ENCODE results near the gene CWC22. TPM values are rescaled to one million over a fixed set of nuclear protein-coding genes. Genes with fewer than 3 reads are reported as not detected.
"Not testable (repeated sequence)": the region's sequence is repeated elsewhere in the genome, so short reads cannot be mapped to it uniquely, and the experiment has no call there.

The CWC22 gene
- total RNA-seq, 1 donor from 2014 or later = 27.7 TPM

GRCh38 chr2:180012523-180012922, 5.4 kb upstream of the CWC22 start:
- Mint-ChIP-seq H3K4me3 (ENCODE audit: low read depth) (no peak overlapping the region), H3K36me3 (ENCODE audit: insufficient read depth) (no peaks in the 10 kb centered on the region), H3K4me1 (ENCODE audit: low read depth) (peaks cover 6% of the 10 kb centered on the region), H3K9me3 (ENCODE audit: low read depth) (peaks cover 5% of the 10 kb centered on the region), H3K27ac (no peak overlapping the region), H3K27me3 (no peaks in the 10 kb centered on the region)
- no peak for DNase-seq (ENCODE audit: low spot score, unreplicated experiment)
- TF ChIP-seq CTCF (IDR thresholded peaks at IDR 0.05; ENCODE audit: unreplicated experiment) = no peak

DNA sequence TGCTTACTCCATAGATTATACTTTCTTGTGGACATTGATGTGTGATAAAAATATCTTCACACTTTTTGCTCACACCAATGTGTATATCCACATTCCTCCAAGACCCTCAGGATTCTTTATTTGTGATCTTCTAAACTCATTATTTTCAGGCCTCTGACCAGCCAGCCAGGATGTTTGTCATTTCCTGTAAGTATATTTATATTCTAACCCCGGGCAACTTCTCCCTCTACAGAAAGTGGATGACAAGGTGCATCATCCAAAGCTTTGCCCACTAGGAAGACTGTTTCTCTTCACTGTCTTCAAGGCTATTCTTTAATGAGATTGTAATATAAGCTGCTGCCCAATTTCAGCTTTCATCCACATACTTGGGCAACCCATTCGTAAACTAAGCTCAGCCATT, 3.6 kb upstream of the CWC22 start:
- H3K4me3 Mint-ChIP-seq (ENCODE audit: low read depth) = no peak overlapping the region
- H3K27me3 Mint-ChIP-seq = no peaks in the 10 kb centered on the region
- TF ChIP-seq CTCF (IDR thresholded peaks at IDR 0.05; ENCODE audit: unreplicated experiment) = no peak
- H3K4me1 Mint-ChIP-seq (ENCODE audit: low read depth) = peaks cover 5% of the 10 kb centered on the region
- no peaks in the 10 kb centered on the region for H3K36me3 Mint-ChIP-seq (ENCODE audit: insufficient read depth)
- peaks cover 5% of the 10 kb centered on the region for H3K9me3 Mint-ChIP-seq (ENCODE audit: low read depth)
- DNase-seq (ENCODE audit: low spot score, unreplicated experiment) = no peak
- H3K27ac Mint-ChIP-seq = no peak overlapping the region

DNA sequence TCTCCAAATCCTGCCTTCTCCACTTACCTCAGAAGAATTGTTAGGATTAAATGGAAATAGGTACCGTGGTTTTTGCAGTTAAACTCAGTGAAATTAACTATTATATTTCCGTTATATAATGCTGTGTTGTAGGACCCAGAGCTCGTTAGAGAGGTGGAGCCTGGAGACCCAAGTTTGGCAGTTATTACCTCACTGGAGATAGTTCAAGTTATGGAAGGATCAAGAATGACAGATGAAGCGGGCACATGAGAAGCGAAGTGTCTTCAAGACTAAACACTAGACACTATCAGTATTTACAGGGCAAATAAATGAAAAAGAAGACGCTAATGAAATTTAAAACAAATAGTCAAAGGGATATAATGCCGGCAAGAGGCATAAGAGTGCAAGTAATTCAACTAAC, 866 bp downstream of the CWC22 start:
- peak overlapping the region; percentile 100 for H3K27ac Mint-ChIP-seq
- TF ChIP-seq CTCF (IDR thresholded peaks at IDR 0.05; ENCODE audit: unreplicated experiment) = no peak
- peak overlapping the region; percentile 90 for H3K4me3 Mint-ChIP-seq (ENCODE audit: low read depth)
- DNase-seq (ENCODE audit: low spot score, unreplicated experiment) = no peak
- H3K4me1 Mint-ChIP-seq (ENCODE audit: low read depth) = peaks cover 9% of the 10 kb centered on the region
- H3K27me3 Mint-ChIP-seq = no peaks in the 10 kb centered on the region
- H3K36me3 Mint-ChIP-seq (ENCODE audit: insufficient read depth) = no peaks in the 10 kb centered on the region
- H3K9me3 Mint-ChIP-seq (ENCODE audit: low read depth) = no peaks in the 10 kb centered on the region

- not testable (repeated sequence) for DNase-seq (ENCODE audit: low spot score, unreplicated experiment); H3K36me3 Mint-ChIP-seq (ENCODE audit: insufficient read depth); H3K9me3 Mint-ChIP-seq (ENCODE audit: low read depth); H3K27me3 Mint-ChIP-seq; H3K4me1 Mint-ChIP-seq (ENCODE audit: low read depth); H3K27ac Mint-ChIP-seq
- peak overlapping the region; percentile 90 for H3K4me3 Mint-ChIP-seq (ENCODE audit: low read depth)
These were observed 1.6 kb downstream of the CWC22 start for GRCh38 chr2:180005465-180005864.

DNA sequence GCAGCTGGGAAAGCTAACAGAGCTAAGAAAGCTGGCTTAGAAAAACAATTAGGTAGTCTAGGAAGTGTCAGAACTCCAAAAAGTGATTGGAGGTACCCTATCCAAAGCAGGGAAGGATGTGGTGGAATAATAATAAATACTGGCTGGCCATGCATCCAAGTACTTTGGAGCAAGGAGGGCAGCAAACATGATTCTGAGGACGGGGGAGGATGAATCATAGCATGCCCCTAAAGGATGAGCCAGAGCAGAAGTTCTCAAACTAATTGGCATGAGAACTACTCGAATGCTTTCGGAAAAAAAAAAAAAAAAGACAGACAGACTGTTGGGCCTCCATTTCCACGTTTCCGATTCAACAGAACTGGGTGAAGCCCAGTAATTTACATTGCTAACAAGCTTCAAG, 2.4 kb downstream of the CWC22 start:
- Mint-ChIP-seq H3K9me3 (ENCODE audit: low read depth) (no peaks in the 10 kb centered on the region), H3K4me1 (ENCODE audit: low read depth) (peaks cover 11% of the 10 kb centered on the region), H3K27me3 (no peaks in the 10 kb centered on the region), H3K4me3 (ENCODE audit: low read depth) (peak overlapping the region; percentile 57), H3K36me3 (ENCODE audit: insufficient read depth) (no peaks in the 10 kb centered on the region), H3K27ac (peak overlapping the region; percentile 61)
- no peak for DNase-seq (ENCODE audit: low spot score, unreplicated experiment)
- no peak for TF ChIP-seq CTCF (IDR thresholded peaks at IDR 0.05; ENCODE audit: unreplicated experiment)

DNA sequence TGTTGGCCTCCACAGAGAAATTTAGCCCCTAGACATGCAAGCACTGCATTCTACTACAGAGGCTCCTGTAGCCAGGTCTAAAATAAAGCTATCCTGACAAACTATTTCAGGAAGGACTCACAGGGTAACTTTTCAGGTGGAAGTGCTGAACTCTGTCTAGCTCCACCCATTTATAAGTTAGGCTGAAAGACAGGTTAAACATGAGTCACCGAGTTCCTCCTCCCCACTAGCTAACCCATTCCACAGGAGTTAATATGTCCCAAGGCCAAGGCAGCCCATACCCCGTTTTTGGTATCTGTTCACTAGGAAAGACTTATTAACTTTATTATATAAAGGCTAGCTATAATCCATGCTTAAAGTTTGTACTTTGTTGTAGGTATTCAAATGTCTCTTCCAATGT, 3.5 kb downstream of the CWC22 start:
- TF ChIP-seq CTCF (IDR thresholded peaks at IDR 0.05; ENCODE audit: unreplicated experiment) = no peak
- Mint-ChIP-seq H3K9me3 (ENCODE audit: low read depth) (no peaks in the 10 kb centered on the region), H3K4me1 (ENCODE audit: low read depth) (peaks cover 11% of the 10 kb centered on the region), H3K4me3 (ENCODE audit: low read depth) (no peak overlapping the region), H3K36me3 (ENCODE audit: insufficient read depth) (no peaks in the 10 kb centered on the region), H3K27me3 (no peaks in the 10 kb centered on the region), H3K27ac (no peak overlapping the region)
- no peak for DNase-seq (ENCODE audit: low spot score, unreplicated experiment)
